T-helper 1 cell (primary cell): ENCODE data around the gene QSOX1.
A peak's percentile ranks its signal among the peaks of the same experiment; 100 is the strongest.

Experiments
- DNase-seq, 5 donors: peaks; one replicate each; pipeline ENCODE4 v3.0.0-alpha.2; 2012 to 2020

The QSOX1 gene

GRCh38 chr1:180218806-180219765, 64.4 kb downstream of the QSOX1 start:
- DNase-seq: no peak

- no peak for DNase-seq
These were observed 65.1 kb downstream of the QSOX1 start for GRCh38 chr1:180219776-180220175.

GRCh38 chr1:180221462-180221861, 66.8 kb downstream of the QSOX1 start:
- DNase-seq: no peak

DNA sequence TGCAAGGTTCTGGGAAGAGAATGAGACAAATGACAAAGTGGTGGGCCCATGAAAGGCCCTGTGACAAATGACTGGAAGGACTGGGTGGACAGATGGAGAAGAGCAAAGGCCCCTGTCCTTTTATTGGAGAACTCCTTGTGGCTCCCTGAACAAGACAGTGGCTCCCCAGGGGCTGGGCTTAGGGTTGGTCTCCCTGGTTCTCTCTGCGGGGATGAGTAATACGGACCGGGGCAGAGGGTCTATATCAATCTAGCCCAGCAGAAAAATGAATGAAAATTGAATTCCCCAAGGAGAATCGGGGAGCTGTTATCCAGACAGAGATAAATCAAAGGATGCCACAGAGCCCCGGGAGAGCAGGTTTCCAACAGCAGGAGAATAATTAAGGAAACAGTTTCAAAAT, 70.2 kb downstream of the QSOX1 start:
- DNase-seq: no peak

- no peak for DNase-seq
These were observed 70.7 kb downstream of the QSOX1 start for GRCh38 chr1:180225403-180225802.

- no peak for DNase-seq
These were observed 73.4 kb downstream of the QSOX1 start for GRCh38 chr1:180227861-180228647.

DNA sequence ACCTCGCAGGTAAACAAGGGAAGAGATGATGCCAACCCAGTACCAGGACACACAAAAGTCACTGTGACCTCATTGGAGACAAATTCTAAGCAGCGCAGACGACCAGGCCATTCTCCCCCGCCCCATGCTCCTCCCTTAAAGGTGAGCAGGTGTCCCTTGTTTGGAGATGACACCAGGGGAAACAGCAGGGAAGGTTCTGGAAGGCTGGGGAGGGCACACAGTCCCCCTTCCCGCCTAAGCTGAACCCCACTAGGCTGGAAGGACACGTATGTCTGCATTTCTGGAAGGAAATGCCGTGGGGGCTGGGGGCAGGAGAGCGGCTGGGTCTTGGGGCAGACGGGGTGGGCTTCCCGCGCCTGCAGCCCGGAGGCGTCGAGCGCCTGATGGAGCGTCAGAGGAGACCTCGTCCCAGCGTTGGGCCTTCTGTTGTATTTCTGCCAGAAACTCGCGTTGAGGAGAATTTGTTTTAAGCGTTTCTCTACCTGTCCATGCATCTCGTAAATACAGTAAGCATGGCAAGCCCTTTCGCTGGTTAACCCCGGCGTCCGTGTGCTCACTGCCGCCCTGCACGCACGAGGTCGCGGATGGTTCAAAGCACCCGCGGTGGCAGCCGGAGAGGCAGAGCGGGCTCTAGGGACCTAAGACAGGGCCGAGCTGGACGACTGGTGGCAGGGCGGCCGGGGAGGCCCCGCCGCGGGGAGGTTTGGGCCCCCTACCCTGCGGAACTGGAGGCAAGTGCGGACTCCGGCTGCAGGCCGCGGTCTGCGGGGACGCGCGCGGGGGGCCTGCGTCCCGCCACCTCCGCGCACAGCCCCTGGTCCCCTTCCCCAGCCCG, 74.2 kb downstream of the QSOX1 start:
- DNase-seq: no peak

GRCh38 chr1:180229483-180230415, 75.1 kb downstream of the QSOX1 start, which contains the start of gene LHX4:
LHX4 (plus strand) TSS chr1:180230264; CDS start chr1:180230530, 266 bp downstream.
- no peak for DNase-seq

DNA sequence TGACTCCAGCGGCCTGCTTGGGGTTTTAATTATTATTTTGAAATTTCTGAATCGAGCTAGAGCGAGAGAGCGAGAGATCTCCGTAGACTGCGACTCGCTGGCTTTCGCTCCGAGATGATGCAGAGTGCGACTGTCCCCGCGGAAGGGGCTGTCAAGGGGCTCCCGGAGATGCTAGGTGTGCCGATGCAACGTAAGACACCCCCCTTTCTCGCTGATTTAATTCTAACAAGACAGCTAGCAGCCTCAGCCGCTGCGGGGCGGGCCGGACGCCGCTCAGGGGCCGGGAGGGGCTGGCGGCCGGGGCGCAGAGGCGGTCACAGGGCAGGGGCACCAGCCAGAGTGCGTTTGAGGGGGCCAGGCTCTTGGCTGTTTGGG, 75.7 kb downstream of the QSOX1 start:
- DNase-seq: no peak

- no peak for DNase-seq
These were observed 76.3 kb downstream of the QSOX1 start for GRCh38 chr1:180230791-180231505.

GRCh38 chr1:180231506-180231921, 76.8 kb downstream of the QSOX1 start:
- DNase-seq: peak in 1 of 5 donors; percentile 47

- DNase-seq: no peak
These were observed 77.3 kb downstream of the QSOX1 start for GRCh38 chr1:180231936-180232335.

DNA sequence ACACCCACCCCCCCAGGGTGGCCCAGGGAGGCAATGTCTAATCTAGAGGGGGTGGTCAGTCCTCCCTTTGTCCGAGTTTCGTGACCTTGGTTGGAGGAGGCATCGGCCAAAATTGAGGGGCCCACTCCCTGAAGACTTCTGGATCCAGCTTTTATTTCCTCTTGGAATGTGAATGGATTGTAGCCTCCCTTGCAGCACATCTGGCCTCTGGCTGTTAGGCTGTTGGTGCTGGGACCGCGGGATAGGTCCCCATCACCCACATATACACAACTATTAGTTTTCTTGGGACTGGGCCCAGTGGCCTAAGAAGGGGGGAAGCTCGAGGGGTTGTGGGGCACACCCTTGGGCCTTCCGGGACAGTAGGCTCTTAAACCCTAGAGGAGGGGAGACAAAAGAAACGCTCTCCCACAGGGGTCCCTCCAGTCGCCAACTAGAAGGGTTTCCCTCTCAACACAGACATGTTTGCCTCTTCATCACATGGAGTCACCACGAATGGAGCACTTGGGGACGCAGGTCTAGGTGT, 77.9 kb downstream of the QSOX1 start:
- DNase-seq: no peak

DNA sequence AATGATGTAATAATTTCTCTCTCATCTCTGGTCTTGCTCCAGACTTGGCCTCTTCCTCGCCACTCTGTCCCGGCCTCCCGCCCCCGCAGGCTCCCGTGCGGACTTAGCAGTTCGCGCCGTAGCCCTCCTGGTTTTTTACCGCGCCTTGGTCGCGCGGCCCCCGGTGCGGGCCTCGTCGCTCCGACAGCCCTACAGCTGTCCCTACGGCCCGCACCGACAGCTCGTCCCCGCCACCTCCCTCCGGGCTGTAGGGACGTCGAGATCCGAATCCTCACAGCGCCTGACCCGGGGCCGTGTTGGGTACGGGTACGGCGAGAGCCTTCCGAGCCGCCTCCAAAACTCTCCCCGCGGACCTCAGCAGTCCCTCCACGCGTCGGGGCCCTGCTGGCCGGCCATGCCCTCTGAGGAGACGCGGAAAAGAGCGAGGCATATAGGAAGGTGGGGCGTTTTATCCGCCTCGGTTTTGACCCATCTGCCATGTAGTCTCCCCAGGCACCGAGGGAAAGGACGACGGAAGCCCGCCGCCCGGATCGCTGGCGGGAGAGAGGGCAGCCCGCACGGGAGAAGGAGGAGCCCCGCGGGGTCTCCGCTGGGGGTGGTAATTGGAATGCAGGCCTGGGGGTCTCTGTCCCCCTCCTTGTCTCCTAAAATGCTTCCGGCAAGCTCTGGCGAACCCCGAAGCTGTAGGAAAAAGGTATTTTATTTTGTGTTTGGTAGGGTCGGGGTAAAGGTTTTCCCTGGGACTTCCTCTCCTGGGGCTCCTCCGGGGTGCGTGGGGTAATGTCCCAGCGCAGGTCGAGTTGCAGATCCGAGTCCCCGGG, 78.7 kb downstream of the QSOX1 start:
- DNase-seq: no peak

DNA sequence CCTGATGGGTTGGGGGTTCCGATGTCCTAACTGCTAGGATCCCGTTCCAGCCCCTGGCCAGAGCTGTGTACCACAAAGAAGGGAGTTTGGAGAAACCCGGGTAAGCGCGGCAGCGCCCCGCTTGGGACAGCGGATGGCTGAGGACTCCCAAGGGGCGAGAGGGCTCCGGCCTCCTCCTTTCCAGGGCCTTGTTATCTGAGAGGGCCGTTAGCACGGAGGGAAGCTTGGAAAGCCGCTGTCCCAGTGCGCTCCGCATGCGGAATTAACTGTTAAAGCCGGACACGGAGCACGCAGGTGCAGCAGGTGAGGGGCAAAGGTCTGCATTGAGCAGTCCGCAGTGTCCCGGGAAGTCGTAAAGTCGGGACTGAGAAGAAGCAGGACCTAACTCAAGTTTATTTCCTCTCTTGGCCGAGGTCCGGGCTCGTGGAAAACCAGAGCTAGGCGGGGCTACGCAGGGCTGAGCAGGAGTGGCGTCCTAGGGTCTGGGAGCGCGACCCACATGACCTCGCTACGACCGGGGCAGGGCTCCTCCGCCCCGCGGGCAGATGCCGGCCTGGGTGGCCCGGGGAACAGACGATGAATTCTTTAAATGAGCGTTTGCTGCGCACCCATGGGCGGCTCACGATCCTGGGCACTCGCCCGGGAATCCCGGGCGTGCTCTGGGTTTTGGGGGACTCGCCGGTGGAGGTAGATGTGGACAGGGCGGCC, 79.9 kb downstream of the QSOX1 start:
- no peak for DNase-seq

- no peak for DNase-seq
These were observed 80.4 kb downstream of the QSOX1 start for GRCh38 chr1:180235077-180235501.

DNA sequence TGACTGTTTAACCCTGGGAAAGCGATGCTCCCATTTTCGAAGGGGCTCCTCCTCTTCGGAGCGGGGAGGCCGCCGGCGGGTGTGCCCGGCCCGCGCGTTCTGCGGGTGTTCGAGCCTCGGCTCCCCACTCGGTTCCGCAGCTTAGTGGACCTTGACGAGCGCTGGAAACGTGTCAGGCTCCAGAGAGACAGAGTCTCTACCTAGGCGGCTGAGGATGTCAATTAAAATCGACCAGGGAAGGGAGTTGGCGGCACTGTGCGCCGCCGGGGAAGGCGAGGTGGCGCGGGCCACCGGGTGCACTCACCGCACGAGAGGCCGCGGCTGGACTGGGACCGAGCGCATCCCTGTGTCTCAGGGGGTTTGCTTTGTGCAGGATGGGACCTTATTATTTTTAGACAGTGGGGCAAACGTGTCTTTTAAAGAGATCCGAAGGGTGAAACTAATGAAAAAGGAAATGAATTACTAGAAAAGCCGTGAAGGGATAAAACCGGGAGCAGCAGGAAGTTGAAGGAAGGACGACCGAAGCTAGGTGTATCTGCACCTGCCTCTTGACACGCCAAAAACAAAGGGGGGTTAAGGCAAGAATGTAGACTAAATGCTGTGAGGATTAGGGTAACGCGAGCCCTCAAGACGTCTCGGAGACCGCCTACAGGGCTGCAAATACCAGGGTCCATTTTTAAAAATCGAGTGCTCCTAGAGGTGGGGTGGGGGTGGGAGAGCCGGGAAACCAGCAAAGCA, 81.0 kb downstream of the QSOX1 start:
- DNase-seq: no peak
